HG02642 (cell line): ENCODE results near the gene ASIC3.
"Not testable (repeated sequence)": the region's sequence is repeated elsewhere in the genome, so short reads cannot be mapped to it uniquely, and the experiment has no call there.

Experiments
- ATAC-seq: cut with Tn5 transposase; IDR thresholded peaks from one replicate; pipeline ENCODE4 v1.9.1; 2021; ENCODE audit warnings: mild to moderate bottlenecking; ENCODE audit not compliant: unreplicated experiment, poor library complexity

Gene ASIC3

DNA sequence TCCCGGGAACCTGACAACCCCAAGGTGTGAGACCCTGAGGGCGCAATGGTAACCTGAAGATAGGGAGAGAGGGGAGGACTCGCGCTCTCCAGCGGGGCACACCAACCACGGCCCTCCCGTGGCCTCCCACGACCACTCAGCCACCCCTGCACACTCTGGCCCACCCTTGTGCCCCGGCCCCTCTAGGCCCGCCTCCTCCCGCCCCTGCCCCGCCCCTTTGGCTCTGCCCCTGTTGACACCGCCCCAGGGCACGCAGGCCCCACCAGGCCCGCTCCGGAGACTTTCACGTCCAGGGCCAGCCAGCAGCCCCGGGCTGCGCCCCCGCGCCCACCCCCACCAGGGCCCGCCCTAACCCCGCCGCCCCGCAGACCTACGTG is 35.0 kb upstream of the ASIC3 start:
- no peak for ATAC-seq

DNA sequence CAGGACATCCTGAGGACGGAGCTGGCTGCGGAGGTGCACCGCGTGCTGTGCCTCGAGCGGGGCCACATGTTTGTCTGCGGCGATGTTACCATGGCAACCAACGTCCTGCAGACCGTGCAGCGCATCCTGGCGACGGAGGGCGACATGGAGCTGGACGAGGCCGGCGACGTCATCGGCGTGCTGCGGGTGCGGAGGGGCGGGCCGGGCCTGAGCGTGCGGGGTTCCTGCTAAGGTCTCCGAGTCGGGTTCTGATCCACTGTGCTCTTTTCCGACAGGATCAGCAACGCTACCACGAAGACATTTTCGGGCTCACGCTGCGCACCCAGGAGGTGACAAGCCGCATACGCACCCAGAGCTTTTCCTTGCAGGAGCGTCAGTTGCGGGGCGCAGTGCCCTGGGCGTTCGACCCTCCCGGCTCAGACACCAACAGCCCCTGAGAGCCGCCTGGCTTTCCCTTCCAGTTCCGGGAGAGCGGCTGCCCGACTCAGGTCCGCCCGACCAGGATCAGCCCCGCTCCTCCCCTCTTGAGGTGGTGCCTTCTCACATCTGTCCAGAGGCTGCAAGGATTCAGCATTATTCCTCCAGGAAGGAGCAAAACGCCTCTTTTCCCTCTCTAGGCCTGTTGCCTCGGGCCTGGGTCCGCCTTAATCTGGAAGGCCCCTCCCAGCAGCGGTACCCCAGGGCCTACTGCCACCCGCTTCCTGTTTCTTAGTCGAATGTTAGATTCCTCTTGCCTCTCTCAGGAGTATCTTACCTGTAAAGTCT is 34.4 kb upstream of the ASIC3 start:
- ATAC-seq, result peak; percentile 51

GRCh38 chr7:151014950-151015349 is 33.4 kb upstream of the ASIC3 start:
- no peak for ATAC-seq

DNA sequence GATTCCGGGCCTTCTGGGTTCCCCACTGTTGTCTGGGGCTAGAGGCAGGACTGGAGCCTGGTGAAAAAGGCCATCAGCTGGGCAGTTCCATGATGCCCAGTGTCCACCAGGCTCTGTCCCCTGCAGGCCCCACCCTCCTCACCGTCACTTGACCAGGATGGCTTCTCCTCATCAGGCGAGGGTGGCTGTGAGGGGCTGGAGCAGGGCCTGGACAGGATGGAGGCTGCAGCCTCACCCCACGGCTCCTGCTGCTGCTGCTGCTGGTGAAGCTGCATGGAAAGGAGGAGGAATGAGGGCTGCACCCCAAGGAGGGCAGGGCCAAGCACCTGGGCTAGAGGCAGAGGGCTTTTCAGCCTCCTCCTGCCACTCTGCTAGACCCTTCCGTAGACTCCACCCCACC is 32.4 kb upstream of the ASIC3 start:
- no peak for ATAC-seq

DNA sequence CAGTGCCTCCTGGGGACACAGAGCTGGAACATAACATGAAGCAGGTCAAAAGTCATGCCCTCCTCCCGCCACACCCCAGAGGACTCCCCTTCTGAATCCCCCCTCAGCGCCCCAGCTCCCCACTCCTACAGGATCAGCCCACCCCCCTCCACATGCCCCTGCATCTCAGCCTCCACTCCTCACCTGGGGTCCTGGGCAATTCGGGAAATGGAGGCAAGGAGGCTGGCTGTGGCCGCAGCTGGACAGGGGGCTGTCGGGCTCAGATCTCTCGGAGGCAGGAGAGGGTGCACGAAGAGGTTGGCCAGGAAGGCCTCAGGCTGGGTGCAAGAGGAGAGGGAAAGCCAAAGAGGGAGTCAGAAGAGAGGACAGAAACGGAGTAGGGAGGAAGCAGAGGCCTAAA is 31.8 kb upstream of the ASIC3 start:
- no peak for ATAC-seq

DNA sequence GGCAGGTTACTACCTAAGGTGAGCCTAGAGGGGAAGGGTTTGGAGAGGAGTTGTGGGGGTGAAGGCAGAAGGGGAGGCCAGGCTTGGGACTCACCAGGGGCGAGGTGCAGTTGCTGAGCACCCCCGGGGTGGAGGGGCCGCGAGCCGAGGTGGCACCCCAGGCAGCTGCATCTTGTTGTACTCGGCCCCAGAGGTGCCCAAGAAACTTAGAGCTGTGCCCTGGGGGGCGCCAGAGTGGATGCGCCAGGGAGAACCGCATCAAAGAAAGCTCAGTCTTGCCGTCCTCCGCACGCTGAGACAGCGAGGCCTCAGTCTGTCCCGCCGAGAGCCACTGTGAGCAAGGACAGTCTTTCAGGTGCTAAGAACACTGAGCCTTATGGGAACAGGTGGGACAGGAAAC is 31.4 kb upstream of the ASIC3 start:
- no peak for ATAC-seq

- no peak for ATAC-seq
Observed at GRCh38 chr7:151017370-151017952, 30.9 kb upstream of the ASIC3 start.

DNA sequence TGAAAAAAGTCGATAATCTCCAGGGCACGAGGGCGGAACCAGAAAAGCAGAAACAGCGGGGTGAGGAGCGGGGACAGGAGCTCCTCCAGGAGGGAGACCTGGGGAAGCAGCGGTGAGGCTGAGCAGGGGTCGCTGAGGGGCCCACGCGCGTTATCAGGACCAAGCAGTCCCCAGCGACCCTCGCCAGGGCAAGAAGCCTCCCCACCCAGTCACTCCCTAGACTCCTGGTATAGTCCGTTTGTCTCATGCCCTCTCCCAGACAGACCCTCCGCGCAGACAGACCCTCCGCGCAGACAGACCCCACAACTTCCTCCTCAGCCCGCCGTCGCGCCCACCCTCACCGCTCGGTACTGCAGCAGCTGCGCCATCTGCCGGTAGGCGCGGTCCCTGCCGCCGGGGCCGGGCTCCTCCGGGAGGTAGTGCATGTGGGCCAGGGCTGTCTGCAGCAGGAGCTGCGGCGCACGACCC is 30.3 kb upstream of the ASIC3 start:
- ATAC-seq, result peak; percentile 60

- no peak for ATAC-seq
Observed at GRCh38 chr7:151018421-151019129, 29.8 kb upstream of the ASIC3 start.

GRCh38 chr7:151019130-151019447 is 29.2 kb upstream of the ASIC3 start:
- ATAC-seq, result no peak

DNA sequence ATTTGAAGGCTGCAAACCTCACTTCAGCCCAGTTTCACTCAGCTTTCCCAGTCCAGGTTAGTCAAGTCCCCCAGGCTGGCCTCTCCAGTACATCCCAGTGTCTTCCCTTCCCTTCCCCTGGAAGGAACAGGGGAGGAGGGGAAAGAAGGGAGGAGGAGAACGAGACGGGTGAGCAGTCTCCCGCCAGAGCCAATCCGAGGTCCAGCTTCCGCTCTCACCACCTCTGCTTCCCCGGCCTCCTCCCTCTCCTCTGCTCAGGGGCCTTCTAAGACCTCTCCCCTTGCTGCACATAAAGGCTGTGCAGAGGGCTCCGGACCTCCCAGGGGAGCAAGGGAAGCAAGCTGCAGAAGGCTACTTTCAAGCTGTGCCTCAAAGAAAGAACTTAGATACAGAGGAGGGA is 28.1 kb upstream of the ASIC3 start:
- no peak for ATAC-seq

GRCh38 chr7:151023232-151023631 is 25.1 kb upstream of the ASIC3 start:
- ATAC-seq, result no peak

DNA sequence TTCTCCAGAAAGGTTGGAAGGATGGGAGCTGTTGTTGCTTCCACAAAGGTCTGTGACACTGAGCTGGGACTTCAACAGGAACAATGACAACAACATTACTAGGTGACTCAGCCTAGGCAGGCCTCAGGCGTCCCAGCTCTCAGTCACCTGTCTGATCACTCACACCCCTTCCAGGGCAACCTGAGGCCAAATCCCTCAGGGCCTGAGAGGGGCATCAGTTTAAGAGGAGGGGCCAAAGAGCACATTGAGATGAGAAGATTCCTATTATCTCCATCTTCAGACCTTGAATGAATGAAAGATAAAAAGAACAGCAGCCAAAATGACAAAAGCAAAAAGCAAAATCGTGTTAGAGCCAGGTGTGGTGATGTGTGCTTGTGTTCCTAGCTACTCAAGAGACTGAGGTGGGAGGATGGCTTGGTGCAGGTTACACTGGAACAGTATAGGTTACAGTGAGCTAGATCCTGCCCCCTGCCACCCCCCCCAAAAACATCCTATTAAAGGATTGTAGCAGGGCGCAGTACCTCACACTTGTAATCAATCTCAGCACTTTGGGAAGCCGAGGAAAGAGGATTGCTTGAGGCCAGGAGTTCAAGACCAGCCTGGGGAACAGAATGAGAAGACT is 23.8 kb upstream of the ASIC3 start, which contains the start of gene ATG9B:
Gene ATG9B (minus strand): TSS at position 60 of the 622 bp plus-strand sequence. CDS start 71 bp downstream, outside the sequence.
- ATAC-seq, result no peak

- ATAC-seq, result no peak
Observed at GRCh38 chr7:151025924-151026671, 22.2 kb upstream of the ASIC3 start.

DNA sequence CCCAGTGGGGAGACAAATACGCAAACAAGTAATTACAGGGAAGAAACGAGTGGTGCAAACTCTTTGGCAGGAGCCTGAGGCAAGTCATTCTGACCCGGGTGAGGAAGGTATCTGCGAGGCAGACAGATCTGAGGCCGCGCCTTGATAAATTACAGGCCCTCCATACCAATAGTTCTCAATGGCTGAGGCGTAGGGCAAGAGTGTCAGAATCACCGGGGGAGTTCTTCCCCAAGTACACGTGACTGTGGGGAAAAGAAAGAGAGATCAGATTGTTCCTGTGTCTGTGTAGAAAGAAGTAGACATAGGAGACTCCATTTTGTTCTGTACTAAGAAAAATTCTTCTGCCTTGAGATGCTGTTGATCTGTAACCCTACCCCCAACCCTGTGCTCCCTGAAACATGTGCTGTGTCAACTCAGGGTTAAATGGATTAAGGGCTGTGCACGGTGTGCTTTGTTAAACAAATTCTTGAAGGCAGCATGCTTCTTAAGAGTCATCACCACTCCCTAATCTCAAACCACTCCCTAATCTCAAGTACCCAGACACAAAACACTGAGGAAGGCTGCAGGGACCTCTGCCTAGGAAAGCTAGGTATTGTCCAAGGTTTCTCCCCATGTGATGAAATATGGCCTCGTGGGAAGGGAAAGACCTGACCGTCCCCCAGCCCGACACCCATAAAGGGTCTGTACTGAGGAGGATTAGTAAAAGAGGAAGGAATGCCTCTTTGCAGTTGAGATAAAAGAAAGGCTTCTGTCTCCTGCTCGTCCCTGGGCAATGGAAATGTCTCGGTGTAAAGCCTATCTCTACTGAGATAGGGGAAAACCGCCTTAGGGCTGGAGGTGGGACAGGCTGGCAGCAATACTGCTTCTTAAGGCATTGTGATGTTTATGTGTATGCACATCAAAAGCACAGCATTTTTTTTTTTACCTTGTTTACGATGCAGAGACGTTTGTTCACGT is 21.3 kb upstream of the ASIC3 start:
- ATAC-seq, result not testable (repeated sequence)

GRCh38 chr7:151027728-151028130 is 20.6 kb upstream of the ASIC3 start:
- not testable (repeated sequence) for ATAC-seq

- peak; percentile 97 for ATAC-seq
Observed at GRCh38 chr7:151028131-151028947, 20.0 kb upstream of the ASIC3 start, which contains the start of gene ABCB8. ABCB8 (plus strand) TSS chr7:151028450; CDS start chr7:151028516, 66 bp downstream.

DNA sequence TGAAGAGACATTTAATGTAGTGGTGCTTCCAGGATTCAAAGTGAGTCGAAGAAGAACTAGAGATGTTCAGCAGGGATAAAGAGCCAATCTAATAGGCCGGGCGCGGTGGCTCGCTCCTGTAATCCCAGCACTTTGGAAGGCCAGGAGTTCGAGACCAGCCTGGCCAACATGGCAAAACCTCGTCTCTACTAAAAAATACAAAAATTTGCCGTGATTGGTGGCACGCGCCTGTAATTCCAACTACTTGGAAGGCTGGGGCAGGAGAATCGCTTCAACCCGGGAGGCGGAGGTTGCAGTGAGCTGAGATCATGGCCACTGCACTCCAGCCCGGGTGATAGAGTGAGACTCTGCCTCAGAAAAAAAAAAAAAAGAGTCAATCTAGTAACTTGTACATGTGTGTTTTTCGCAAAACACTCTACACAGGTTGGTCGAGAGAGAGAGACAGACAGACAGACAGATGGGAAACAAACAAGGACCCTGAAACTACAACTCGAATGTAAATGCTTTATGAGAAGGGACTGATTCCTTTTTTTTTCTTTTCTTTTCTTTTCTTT is 19.3 kb upstream of the ASIC3 start:
- no peak for ATAC-seq
